ENCODE data around the gene VILL. TPM values are rescaled to one million over a fixed set of nuclear protein-coding genes. Genes with fewer than 3 reads are reported as not detected.

Gene VILL
- total RNA-seq, 1 experiment from 2014 or later = 1.2 TPM

DNA sequence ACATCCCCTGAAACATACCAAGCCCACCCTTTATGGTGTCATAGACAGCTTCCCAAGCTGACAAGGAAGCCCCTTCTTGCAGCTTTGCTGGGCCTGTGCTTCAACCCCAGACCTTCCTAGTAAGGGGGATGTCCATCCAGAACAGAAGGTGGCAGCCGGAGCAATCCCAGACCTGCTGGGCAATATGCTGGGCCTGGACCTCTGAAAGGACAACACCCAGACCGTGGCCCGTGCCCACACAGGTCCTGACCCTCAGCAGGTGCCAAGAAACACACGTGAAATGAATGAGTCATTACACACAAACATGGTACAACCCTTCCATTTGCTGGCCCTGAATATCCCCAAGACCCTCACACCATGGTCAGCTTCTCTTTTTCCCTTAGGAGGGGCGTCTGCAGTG is 19.8 kb upstream of the VILL start:
- H4K20me1 ChIP-seq (ENCODE audit: insufficient read depth) = 0 out of 2 replicates have a peak, but pooled peaks cover 5% of the 10 kb centered on the region
- no TSS peak for BruUV-seq (replicated peaks)
- CTCF ChIA-PET = no interaction called here

More for the DNA sequence above, 19.8 kb upstream of the VILL start:
- Histone ChIP-seq H3K4me1 (ENCODE audit: control insufficient read depth in 1 of 2, insufficient read depth in 2 of 2, low read length in 2 of 2) (no peaks in the 10 kb centered on the region), H3K9ac (ENCODE audit: low read length) (no peak overlapping the region), H3K36me3 (ENCODE audit: control insufficient read depth in 1 of 2, insufficient read depth in 2 of 2, low read length in 2 of 2) (peaks cover 0 to under 1% of the 10 kb centered on the region in 2 experiments; a peak in 2 of 4 replicates), H2AFZ (ENCODE audit: low read depth, low read length, poor library complexity, severe bottlenecking) (no peak overlapping the region), H3K79me2 (ENCODE audit: insufficient read depth, low read length) (no peaks in the 10 kb centered on the region), H3K9me2 (ENCODE audit: insufficient read depth) (no peaks in the 10 kb centered on the region), H3K4me3 (replicated peaks in 1 of 2; ENCODE audit: low read depth in 1 of 2, low read length in 2 of 2) (no peak overlapping the region), H3K27me3 (ENCODE audit: insufficient read depth, low read length) (no peaks in the 10 kb centered on the region), H3K4me2 (ENCODE audit: low read length) (no peak overlapping the region), H3K9me3 (ENCODE audit: control insufficient read depth in 1 of 2, insufficient read depth in 1 of 2, low read depth in 1 of 2, low read length in 2 of 2) (no peaks in the 10 kb centered on the region), H3K27ac (ENCODE audit: low read depth, low read length) (no peak overlapping the region)
- no peak for TF ChIP-seq RAD21 (IDR thresholded peaks at IDR 0.05; ENCODE audit: low read depth)
- TF ChIP-seq ELF1 (IDR thresholded peaks at IDR 0.05; ENCODE audit: borderline replicate concordance, low read depth) = no peak
- TF ChIP-seq EZH2 (IDR thresholded peaks at IDR 0.05) = no peak
- TF ChIP-seq EGR1 (IDR thresholded peaks at IDR 0.05; ENCODE audit: low read depth) = no peak
- TF ChIP-seq POLR2A (IDR thresholded peaks at IDR 0.05; ENCODE audit: borderline replicate concordance, extremely low read depth, insufficient read depth, insufficient read length) = no peak
- no peak for TF ChIP-seq TCF7L2 (IDR thresholded peaks at IDR 0.05; ENCODE audit: borderline replicate concordance, extremely low read depth, insufficient read depth, insufficient read length)
- no peak for TF ChIP-seq ATF3 (IDR thresholded peaks at IDR 0.05)
- TF ChIP-seq, protein P1, sequence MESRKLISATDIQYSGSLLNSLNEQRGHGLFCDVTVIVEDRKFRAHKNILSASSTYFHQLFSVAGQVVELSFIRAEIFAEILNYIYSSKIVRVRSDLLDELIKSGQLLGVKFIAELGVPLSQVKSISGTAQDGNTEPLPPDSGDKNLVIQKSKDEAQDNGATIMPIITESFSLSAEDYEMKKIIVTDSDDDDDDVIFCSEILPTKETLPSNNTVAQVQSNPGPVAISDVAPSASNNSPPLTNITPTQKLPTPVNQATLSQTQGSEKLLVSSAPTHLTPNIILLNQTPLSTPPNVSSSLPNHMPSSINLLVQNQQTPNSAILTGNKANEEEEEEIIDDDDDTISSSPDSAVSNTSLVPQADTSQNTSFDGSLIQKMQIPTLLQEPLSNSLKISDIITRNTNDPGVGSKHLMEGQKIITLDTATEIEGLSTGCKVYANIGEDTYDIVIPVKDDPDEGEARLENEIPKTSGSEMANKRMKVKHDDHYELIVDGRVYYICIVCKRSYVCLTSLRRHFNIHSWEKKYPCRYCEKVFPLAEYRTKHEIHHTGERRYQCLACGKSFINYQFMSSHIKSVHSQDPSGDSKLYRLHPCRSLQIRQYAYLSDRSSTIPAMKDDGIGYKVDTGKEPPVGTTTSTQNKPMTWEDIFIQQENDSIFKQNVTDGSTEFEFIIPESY (IDR thresholded peaks at IDR 0.05; ENCODE audit: extremely low read depth, insufficient replicate concordance, low read length) = no peak
- no peak for TF ChIP-seq REST (IDR thresholded peaks at IDR 0.05; ENCODE audit: low read depth)
- no peak for TF ChIP-seq ZFX (IDR thresholded peaks at IDR 0.05)
- no peak for TF ChIP-seq POLR2AphosphoS5 (IDR thresholded peaks at IDR 0.05; ENCODE audit: low read depth, low read length)
- no peak for TF ChIP-seq FOSL1 (IDR thresholded peaks at IDR 0.05; ENCODE audit: low read depth)
- no peak for TF ChIP-seq YY1 (IDR thresholded peaks at IDR 0.05; ENCODE audit: extremely low read depth, insufficient replicate concordance, low read depth, low read length)
- no peak for TF ChIP-seq CBX3 (IDR thresholded peaks at IDR 0.05; ENCODE audit: low read depth)
- no peak for TF ChIP-seq CEBPB (IDR thresholded peaks at IDR 0.05; ENCODE audit: low read depth)
- TF ChIP-seq, protein P2, sequence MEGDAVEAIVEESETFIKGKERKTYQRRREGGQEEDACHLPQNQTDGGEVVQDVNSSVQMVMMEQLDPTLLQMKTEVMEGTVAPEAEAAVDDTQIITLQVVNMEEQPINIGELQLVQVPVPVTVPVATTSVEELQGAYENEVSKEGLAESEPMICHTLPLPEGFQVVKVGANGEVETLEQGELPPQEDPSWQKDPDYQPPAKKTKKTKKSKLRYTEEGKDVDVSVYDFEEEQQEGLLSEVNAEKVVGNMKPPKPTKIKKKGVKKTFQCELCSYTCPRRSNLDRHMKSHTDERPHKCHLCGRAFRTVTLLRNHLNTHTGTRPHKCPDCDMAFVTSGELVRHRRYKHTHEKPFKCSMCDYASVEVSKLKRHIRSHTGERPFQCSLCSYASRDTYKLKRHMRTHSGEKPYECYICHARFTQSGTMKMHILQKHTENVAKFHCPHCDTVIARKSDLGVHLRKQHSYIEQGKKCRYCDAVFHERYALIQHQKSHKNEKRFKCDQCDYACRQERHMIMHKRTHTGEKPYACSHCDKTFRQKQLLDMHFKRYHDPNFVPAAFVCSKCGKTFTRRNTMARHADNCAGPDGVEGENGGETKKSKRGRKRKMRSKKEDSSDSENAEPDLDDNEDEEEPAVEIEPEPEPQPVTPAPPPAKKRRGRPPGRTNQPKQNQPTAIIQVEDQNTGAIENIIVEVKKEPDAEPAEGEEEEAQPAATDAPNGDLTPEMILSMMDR (IDR thresholded peaks at IDR 0.05 in 2 of 3, conservative IDR thresholded peaks at IDR 0.05 in 1 of 3; ENCODE audit: borderline replicate concordance in 1 of 3, insufficient read depth in 1 of 3, low read depth in 2 of 3, low read length in 2 of 3) = no peak
- ChIA-PET POLR2A (no interaction called here), RAD21 (ENCODE audit: low non-redundant PET in 1 of 2, low total read pairs in 2 of 2, uncharacterized antibody in 2 of 2, unreplicated experiment in 2 of 2) (no interaction called here)
- ATAC-seq (no peak), DNase-seq (ENCODE audit: low read depth, low spot score) (no peak)
- intact Hi-C loops (cut with micrococcal nuclease) = loop anchor here (5.0 to 10.0 kb wide), 3 partner anchors 144 to 539 kb away; partner anchors contain the start of gene XYLB
